HL-60/S4 treated with phorbol 12-myristate 13-acetate at 8.2 ng/mL for 4 days and 3 days (cell line): ENCODE measurements around the gene PNMA3.
"Not testable (repeated sequence)": the region's sequence is repeated elsewhere in the genome, so short reads cannot be mapped to it uniquely, and the experiment has no call there.

Source experiments
- in situ Hi-C: fragments of 300-500 bp; cut with MboI; formaldehyde crosslinking; loops from 2 replicates; pipeline ENCODE4 v1.15.0; 2022; ENCODE audit warnings: low sequenced_read_pairs

The PNMA3 gene

GRCh38 chrX:153073331-153073730, 17.1 kb downstream of the PNMA3 start:
- in situ Hi-C loops, result not testable (repeated sequence)

DNA sequence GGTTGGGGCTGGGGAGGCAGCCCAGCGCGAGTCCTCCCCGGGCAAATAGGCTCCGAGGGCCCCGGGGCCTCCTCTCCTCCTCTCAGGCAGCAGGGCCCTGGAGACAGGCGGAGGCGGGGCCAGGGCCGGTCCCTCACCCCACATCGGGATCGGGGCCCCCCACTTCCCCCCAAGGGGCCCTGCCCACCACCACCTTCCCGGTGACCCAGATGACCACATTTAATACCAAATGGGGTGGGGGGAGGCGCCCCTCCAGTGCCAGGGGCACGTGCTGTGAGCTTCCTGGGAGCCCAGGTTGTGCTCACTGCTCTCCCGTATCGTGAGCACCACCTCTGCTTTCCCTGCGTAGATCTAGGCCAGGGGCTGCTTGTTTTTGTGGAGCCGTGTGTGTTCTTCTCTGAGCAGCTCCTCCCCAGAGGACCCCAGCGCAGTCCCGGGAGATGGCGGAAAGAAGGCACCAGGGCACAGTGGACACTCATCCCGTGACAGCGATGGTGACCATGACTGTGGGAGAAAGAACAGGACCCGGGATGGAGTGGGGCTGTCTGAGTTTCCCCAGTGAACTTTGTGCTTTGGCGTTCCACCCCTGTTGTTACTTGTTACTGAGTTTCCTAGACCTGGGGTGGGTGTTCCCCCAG, 18.1 kb downstream of the PNMA3 start:
- in situ Hi-C loops, result no loop called here

DNA sequence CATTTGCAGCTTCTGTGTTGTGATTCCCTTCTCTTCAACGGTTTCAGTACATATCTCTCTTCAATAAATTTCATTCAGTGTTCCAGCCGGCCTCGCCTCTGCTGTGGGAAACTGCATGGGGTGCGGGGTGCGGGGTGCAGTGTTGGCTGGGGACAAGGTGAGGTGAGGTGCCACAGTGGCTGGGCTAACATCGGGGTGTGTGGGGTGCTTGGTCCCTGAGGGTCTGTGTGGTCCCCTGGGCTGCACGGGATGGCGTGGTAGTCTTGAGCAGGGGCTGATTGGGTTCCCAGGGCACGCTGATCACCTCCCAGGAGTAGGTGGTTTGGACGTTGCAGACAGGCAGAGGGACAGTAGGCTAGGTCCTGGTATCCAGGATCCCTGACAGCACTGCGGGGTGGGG, 18.7 kb downstream of the PNMA3 start:
- in situ Hi-C loops, result no loop called here

GRCh38 chrX:153075366-153075765, 19.1 kb downstream of the PNMA3 start:
- in situ Hi-C loops, result no loop called here

DNA sequence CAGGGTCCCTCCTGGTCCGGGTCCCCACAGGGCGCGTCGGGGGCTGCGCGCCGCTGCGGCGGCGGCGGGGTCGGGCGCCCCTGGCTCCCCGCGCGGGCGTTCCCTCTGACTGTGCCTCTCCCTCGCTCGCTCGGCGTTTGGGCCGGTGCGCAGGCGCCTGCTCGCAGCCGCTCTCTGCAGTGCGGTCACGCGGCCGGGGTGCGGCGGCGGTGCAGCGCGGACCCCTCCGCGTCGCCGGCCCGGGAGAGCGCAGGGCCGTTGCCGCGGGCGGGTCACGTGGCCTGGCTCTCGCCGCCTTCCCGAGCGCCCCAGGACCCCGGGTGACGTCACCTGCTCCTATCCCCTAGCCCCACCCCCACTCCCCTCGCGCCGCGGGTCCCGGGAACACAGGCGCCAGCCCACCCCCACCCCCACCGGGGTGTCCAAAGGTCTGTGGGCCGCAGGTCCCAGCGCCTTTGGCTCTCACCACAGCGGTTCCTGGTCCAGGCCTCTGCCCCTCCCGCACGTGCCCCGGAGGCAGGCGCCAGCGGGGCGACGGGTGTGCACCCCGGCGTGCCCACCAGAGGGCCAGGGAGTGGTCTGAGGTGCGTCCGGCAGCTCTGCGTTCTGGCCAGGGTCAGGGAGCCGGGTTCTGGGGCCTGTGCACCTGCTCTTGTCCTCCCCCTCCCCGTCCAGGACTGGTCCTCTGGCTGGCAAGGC, 21.3 kb downstream of the PNMA3 start:
- in situ Hi-C loops, result not testable (repeated sequence)

DNA sequence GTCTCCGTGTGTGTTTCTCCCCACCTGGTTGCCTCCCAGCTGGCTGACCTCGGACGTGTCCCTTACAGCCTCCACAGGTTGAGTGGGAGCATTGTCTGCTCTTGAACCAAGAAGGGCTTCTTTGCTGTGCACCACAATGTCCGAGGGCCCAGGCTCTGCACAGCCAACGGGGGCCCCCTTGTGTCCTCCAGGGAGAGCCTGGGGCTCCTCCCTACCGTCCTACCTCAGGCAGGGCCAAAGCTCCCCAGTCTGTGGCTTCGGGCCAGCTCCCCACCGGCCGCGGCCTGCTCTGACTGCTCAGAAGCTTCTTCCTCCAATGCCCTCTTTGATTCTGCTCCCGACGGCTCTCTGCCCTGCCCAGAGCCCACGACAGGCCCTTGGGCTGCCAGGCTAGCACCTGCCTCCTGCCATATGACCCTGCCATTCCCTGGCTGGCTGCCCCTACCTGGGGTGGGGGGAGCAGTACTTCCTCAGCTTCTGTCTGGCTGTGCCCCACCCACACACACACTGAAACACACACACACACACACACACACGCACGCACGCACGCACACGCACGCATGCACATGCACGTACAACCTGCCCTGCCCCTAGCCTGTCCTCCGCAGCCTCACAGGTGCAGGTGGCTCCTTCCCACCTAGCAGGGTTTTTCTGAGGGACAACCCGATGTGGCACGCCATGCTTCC, 27.1 kb downstream of the PNMA3 start:
- in situ Hi-C loops, result not testable (repeated sequence)

GRCh38 chrX:153102418-153102817, 46.1 kb downstream of the PNMA3 start:
- in situ Hi-C loops, result no loop called here

DNA sequence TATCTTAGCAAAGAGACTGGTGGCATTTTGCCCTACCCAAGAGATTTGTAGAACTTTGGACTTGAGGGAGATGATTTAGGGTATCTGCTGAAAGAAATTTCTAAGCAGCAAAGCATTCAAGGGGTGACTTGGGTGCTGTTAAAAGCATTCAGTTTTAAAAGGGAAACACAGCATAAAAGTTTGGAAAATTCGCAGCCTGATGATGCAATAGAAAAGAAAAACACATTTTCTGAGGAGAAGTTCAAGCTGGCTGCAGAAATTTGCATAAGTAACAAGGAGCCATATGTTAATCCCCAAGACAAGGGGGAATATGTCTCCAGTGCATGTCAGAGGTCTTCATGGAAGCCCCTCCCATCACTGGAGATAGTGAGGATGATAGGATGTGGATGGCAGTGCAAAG, 48.7 kb downstream of the PNMA3 start:
- in situ Hi-C loops, result not testable (repeated sequence)

DNA sequence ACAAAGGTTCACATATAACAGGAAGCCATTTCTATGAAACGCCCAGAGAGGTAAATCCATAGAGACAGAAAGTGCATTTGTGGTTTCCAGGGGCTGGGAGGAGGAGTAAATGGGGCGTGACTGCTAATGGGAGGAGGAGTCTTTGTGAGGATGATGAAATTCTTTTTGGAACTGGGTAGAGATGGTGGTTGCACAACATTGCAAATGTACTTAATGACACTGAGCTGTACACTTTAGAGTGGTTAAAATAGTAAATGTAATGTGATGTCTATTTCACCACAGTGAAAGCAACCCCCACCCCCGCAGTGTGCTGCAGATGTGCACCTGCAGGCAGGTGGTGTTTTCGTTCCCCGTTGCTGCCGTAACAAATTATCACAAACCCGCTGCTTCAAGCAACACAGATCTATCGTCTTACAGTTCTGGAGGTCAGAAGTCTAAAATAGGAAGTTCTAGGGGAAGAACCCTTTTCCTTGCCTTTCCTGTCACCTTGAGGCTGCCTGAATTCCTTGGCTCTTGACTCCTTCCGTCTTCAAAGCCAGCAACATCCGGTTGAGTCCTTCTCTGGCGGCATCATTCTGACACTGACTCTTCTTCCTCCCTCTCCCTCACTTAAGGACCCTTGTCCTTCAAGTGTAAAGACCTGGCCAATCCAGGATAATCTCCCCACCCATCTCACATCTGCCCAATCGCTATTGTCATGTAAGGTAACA, 50.0 kb downstream of the PNMA3 start:
- in situ Hi-C loops, result not testable (repeated sequence)
